WTC11 (cell line): ENCODE results near the gene HDAC9. TPM values are rescaled to one million over a fixed set of nuclear protein-coding genes. Genes with fewer than 3 reads are reported as not detected.

Experiments used
- ATAC-seq: fragments of 200-7000 bp; cut with Tn5 transposase; 2 replicates; pipeline ENCODE4 v1.10.0; 2021; ENCODE audit warnings: mild to moderate bottlenecking, moderate library complexity
- CTCF ChIA-PET: fragments of 300-600 bp; sonication (Branson Sonifier 250); formaldehyde crosslinking; loops from one replicate; lab custom pipeline; 2021; ENCODE audit warnings: antibody characterized with exemption; lab: Charles Lee
- POLR2A ChIA-PET: fragments of 350-600 bp; sonication (Branson Sonifier 250); formaldehyde crosslinking; loops from one replicate; lab custom pipeline; 2021; ENCODE audit warnings: antibody characterized with exemption; lab: Charles Lee
- DNase-seq: peaks from one replicate; pipeline ENCODE4 v3.0.0; 2021; ENCODE audit warnings: low spot score
- H3K27ac Mint-ChIP-seq: 2 replicates; pipeline ENCODE4 v1.8.0; 2021; ENCODE audit warnings: mixed read lengths
- H3K27me3 Mint-ChIP-seq: 2 replicates; pipeline ENCODE4 v1.8.0; 2021; ENCODE audit warnings: low read depth, mild to moderate bottlenecking, moderate library complexity, mixed read lengths
- H3K36me3 Mint-ChIP-seq: 2 replicates; pipeline ENCODE4 v1.8.0; 2021; ENCODE audit warnings: mixed read lengths
- H3K4me1 Mint-ChIP-seq: 2 replicates; pipeline ENCODE4 v1.8.0; 2022; ENCODE audit warnings: mixed read lengths
- H3K4me3 Mint-ChIP-seq: 2 replicates; pipeline ENCODE4 v1.8.0; 2021; ENCODE audit warnings: mild to moderate bottlenecking, moderate library complexity, mixed read lengths
- H3K9me3 Mint-ChIP-seq: 2 replicates; pipeline ENCODE4 v1.8.0; 2021; ENCODE audit warnings: mixed read lengths
- NFATC4 ChIP-seq: fragments of 250-450 bp; sonication (Bioruptor Pico); IDR thresholded peaks from 2 replicates; pipeline ENCODE4 v1.9.0; 2021; ENCODE audit warnings: mild to moderate bottlenecking
- NFYB ChIP-seq: sonication (generic); formaldehyde crosslinking; conservative IDR thresholded peaks from 2 replicates; pipeline ENCODE4 v1.8.0; 2022; ENCODE audit warnings: low read depth, missing genetic modification reagents
- total RNA-seq: library from RNA; stranded (reverse); gene quantifications from 3 replicates; pipeline ENCODE4 v1.2.3, GENCODE V29; 2021
- TF ChIP-seq, protein P1 (sequence below): fragments of 250-450 bp; sonication (Bioruptor Pico); IDR thresholded peaks from 2 replicates; pipeline ENCODE4 v1.9.0; 2021; ENCODE audit warnings: moderate library complexity, mild to moderate bottlenecking, inconsistent platforms, borderline replicate concordance
- TF ChIP-seq, protein P2 (sequence below): fragments of 250-450 bp; sonication (Bioruptor Pico); IDR thresholded peaks from 2 replicates; pipeline ENCODE4 v1.9.0; 2021; ENCODE audit warnings: mild to moderate bottlenecking, borderline replicate concordance
- TF ChIP-seq, protein P3 (sequence below): sonication (generic); formaldehyde crosslinking; IDR thresholded peaks from 2 replicates; pipeline ENCODE4 v1.8.1; 2022; ENCODE audit warnings: low read depth, mild to moderate bottlenecking, moderate library complexity, missing genetic modification reagents, borderline replicate concordance
- TF ChIP-seq, protein P4 (sequence below): sonication (generic); formaldehyde crosslinking; IDR thresholded peaks from 2 replicates; pipeline ENCODE4 v1.8.0; 2022; ENCODE audit warnings: mild to moderate bottlenecking, missing genetic modification reagents
- TF ChIP-seq, protein P5 (sequence below): sonication (generic); formaldehyde crosslinking; IDR thresholded peaks from 2 replicates; pipeline ENCODE4 v1.8.0; 2023; ENCODE audit warnings: missing genetic modification reagents, mild to moderate bottlenecking, borderline replicate concordance
- TF ChIP-seq, protein P6 (sequence below): sonication (generic); formaldehyde crosslinking; IDR thresholded peaks from 2 replicates; pipeline ENCODE4 v1.8.1; 2023; ENCODE audit warnings: mild to moderate bottlenecking, moderate library complexity, missing genetic modification reagents
- TF ChIP-seq, protein P7 (sequence below): sonication (generic); formaldehyde crosslinking; IDR thresholded peaks from 2 replicates; pipeline ENCODE4 v1.8.0; 2023; ENCODE audit warnings: mild to moderate bottlenecking, missing genetic modification reagents
- TF ChIP-seq, protein P8 (sequence below): sonication (generic); formaldehyde crosslinking; IDR thresholded peaks from 2 replicates; pipeline ENCODE4 v1.8.1; 2023; ENCODE audit warnings: mild to moderate bottlenecking, missing genetic modification reagents, moderate library complexity
- TF ChIP-seq, protein P9 (sequence below): sonication (generic); formaldehyde crosslinking; IDR thresholded peaks from 2 replicates; pipeline ENCODE4 v1.8.1; 2022; ENCODE audit warnings: mild to moderate bottlenecking, moderate library complexity, missing genetic modification reagents

Gene HDAC9
- total RNA-seq, 1 experiment from 2014 or later: 18.8 TPM

DNA sequence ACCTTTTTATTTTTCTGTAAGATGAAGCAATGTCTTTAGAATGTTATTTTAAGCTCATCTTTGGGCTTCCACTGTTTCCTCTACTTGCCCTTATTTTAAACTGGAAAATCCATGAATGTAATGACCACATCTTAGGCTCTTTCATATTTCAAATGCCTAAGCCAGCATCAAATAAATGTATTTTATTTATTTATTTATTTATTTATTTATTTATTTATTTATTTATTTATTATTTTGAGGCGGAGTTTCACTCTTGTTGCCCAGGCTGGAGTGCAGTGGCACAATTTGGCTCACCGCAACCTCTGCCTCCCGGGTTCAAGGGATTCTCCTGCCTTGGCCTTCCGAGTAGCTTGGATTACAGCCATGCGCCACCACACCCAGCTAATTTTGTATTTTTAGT is 69.2 kb downstream of the HDAC9 start:
- POLR2A ChIA-PET: no interaction called here
- Mint-ChIP-seq H3K9me3 (no peaks in the 10 kb centered on the region), H3K27me3 (no peaks in the 10 kb centered on the region), H3K4me1 (peaks cover 14% of the 10 kb centered on the region), H3K36me3 (no peaks in the 10 kb centered on the region), H3K4me3 (no peak overlapping the region), H3K27ac (no peak overlapping the region)
- CTCF ChIA-PET: interaction anchor here (1.5 kb wide), 1 partner anchor 45 kb away, joined by 4 read pairs; no protein-coding TSS in a partner anchor
- TF ChIP-seq, protein P1, sequence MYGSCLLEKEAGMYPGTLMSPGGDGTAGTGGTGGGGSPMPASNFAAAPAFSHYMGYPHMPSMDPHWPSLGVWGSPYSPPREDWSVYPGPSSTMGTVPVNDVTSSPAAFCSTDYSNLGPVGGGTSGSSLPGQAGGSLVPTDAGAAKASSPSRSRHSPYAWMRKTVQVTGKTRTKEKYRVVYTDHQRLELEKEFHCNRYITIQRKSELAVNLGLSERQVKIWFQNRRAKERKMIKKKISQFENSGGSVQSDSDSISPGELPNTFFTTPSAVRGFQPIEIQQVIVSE (CRISPR knock-in tag): no peak
- TF ChIP-seq, protein P2, sequence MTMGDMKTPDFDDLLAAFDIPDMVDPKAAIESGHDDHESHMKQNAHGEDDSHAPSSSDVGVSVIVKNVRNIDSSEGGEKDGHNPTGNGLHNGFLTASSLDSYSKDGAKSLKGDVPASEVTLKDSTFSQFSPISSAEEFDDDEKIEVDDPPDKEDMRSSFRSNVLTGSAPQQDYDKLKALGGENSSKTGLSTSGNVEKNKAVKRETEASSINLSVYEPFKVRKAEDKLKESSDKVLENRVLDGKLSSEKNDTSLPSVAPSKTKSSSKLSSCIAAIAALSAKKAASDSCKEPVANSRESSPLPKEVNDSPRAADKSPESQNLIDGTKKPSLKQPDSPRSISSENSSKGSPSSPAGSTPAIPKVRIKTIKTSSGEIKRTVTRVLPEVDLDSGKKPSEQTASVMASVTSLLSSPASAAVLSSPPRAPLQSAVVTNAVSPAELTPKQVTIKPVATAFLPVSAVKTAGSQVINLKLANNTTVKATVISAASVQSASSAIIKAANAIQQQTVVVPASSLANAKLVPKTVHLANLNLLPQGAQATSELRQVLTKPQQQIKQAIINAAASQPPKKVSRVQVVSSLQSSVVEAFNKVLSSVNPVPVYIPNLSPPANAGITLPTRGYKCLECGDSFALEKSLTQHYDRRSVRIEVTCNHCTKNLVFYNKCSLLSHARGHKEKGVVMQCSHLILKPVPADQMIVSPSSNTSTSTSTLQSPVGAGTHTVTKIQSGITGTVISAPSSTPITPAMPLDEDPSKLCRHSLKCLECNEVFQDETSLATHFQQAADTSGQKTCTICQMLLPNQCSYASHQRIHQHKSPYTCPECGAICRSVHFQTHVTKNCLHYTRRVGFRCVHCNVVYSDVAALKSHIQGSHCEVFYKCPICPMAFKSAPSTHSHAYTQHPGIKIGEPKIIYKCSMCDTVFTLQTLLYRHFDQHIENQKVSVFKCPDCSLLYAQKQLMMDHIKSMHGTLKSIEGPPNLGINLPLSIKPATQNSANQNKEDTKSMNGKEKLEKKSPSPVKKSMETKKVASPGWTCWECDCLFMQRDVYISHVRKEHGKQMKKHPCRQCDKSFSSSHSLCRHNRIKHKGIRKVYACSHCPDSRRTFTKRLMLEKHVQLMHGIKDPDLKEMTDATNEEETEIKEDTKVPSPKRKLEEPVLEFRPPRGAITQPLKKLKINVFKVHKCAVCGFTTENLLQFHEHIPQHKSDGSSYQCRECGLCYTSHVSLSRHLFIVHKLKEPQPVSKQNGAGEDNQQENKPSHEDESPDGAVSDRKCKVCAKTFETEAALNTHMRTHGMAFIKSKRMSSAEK (CRISPR knock-in tag): no peak
- TF ChIP-seq, protein P3, sequence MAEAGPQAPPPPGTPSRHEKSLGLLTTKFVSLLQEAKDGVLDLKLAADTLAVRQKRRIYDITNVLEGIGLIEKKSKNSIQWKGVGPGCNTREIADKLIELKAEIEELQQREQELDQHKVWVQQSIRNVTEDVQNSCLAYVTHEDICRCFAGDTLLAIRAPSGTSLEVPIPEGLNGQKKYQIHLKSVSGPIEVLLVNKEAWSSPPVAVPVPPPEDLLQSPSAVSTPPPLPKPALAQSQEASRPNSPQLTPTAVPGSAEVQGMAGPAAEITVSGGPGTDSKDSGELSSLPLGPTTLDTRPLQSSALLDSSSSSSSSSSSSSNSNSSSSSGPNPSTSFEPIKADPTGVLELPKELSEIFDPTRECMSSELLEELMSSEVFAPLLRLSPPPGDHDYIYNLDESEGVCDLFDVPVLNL (CRISPR knock-in tag): no peak
- TF ChIP-seq NFATC4: no peak
- no peak for TF ChIP-seq NFYB (CRISPR knock-in tag)
- TF ChIP-seq, protein P4, sequence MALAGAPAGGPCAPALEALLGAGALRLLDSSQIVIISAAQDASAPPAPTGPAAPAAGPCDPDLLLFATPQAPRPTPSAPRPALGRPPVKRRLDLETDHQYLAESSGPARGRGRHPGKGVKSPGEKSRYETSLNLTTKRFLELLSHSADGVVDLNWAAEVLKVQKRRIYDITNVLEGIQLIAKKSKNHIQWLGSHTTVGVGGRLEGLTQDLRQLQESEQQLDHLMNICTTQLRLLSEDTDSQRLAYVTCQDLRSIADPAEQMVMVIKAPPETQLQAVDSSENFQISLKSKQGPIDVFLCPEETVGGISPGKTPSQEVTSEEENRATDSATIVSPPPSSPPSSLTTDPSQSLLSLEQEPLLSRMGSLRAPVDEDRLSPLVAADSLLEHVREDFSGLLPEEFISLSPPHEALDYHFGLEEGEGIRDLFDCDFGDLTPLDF: no peak
- TF ChIP-seq, protein P5, sequence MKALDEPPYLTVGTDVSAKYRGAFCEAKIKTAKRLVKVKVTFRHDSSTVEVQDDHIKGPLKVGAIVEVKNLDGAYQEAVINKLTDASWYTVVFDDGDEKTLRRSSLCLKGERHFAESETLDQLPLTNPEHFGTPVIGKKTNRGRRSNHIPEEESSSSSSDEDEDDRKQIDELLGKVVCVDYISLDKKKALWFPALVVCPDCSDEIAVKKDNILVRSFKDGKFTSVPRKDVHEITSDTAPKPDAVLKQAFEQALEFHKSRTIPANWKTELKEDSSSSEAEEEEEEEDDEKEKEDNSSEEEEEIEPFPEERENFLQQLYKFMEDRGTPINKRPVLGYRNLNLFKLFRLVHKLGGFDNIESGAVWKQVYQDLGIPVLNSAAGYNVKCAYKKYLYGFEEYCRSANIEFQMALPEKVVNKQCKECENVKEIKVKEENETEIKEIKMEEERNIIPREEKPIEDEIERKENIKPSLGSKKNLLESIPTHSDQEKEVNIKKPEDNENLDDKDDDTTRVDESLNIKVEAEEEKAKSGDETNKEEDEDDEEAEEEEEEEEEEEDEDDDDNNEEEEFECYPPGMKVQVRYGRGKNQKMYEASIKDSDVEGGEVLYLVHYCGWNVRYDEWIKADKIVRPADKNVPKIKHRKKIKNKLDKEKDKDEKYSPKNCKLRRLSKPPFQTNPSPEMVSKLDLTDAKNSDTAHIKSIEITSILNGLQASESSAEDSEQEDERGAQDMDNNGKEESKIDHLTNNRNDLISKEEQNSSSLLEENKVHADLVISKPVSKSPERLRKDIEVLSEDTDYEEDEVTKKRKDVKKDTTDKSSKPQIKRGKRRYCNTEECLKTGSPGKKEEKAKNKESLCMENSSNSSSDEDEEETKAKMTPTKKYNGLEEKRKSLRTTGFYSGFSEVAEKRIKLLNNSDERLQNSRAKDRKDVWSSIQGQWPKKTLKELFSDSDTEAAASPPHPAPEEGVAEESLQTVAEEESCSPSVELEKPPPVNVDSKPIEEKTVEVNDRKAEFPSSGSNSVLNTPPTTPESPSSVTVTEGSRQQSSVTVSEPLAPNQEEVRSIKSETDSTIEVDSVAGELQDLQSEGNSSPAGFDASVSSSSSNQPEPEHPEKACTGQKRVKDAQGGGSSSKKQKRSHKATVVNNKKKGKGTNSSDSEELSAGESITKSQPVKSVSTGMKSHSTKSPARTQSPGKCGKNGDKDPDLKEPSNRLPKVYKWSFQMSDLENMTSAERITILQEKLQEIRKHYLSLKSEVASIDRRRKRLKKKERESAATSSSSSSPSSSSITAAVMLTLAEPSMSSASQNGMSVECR: no peak
- TF ChIP-seq, protein P6, sequence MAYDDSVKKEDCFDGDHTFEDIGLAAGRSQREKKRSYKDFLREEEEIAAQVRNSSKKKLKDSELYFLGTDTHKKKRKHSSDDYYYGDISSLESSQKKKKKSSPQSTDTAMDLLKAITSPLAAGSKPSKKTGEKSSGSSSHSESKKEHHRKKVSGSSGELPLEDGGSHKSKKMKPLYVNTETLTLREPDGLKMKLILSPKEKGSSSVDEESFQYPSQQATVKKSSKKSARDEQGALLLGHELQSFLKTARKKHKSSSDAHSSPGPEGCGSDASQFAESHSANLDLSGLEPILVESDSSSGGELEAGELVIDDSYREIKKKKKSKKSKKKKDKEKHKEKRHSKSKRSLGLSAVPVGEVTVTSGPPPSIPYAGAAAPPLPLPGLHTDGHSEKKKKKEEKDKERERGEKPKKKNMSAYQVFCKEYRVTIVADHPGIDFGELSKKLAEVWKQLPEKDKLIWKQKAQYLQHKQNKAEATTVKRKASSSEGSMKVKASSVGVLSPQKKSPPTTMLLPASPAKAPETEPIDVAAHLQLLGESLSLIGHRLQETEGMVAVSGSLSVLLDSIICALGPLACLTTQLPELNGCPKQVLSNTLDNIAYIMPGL (CRISPR knock-in tag): no peak
- TF ChIP-seq, protein P7, sequence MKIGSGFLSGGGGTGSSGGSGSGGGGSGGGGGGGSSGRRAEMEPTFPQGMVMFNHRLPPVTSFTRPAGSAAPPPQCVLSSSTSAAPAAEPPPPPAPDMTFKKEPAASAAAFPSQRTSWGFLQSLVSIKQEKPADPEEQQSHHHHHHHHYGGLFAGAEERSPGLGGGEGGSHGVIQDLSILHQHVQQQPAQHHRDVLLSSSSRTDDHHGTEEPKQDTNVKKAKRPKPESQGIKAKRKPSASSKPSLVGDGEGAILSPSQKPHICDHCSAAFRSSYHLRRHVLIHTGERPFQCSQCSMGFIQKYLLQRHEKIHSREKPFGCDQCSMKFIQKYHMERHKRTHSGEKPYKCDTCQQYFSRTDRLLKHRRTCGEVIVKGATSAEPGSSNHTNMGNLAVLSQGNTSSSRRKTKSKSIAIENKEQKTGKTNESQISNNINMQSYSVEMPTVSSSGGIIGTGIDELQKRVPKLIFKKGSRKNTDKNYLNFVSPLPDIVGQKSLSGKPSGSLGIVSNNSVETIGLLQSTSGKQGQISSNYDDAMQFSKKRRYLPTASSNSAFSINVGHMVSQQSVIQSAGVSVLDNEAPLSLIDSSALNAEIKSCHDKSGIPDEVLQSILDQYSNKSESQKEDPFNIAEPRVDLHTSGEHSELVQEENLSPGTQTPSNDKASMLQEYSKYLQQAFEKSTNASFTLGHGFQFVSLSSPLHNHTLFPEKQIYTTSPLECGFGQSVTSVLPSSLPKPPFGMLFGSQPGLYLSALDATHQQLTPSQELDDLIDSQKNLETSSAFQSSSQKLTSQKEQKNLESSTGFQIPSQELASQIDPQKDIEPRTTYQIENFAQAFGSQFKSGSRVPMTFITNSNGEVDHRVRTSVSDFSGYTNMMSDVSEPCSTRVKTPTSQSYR (CRISPR knock-in tag): no peak
- TF ChIP-seq, protein P8, sequence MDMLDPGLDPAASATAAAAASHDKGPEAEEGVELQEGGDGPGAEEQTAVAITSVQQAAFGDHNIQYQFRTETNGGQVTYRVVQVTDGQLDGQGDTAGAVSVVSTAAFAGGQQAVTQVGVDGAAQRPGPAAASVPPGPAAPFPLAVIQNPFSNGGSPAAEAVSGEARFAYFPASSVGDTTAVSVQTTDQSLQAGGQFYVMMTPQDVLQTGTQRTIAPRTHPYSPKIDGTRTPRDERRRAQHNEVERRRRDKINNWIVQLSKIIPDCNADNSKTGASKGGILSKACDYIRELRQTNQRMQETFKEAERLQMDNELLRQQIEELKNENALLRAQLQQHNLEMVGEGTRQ (CRISPR knock-in tag): no peak
- TF ChIP-seq, protein P9, sequence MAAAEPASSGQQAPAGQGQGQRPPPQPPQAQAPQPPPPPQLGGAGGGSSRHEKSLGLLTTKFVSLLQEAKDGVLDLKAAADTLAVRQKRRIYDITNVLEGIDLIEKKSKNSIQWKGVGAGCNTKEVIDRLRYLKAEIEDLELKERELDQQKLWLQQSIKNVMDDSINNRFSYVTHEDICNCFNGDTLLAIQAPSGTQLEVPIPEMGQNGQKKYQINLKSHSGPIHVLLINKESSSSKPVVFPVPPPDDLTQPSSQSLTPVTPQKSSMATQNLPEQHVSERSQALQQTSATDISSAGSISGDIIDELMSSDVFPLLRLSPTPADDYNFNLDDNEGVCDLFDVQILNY (CRISPR knock-in tag): no peak
- no peak for DNase-seq
- ATAC-seq: no peak
